GM12878 (cell line): ENCODE results near the gene PSMD12.

ENCODE experiments used
- CREB1 ChIP-seq: IDR thresholded peaks from 2 replicates; pipeline ENCODE4 v1.6.1; 2012; ENCODE audit warnings: low read depth, mild to moderate bottlenecking, inconsistent platforms
- MAX ChIP-seq: IDR thresholded peaks from 2 replicates; pipeline ENCODE4 v1.6.1; 2012; ENCODE audit warnings: low read depth, low read length, improper control_type of control experiment
- RAD21 ChIP-seq: IDR thresholded peaks from 2 replicates; pipeline ENCODE4 v1.6.1; 2011; ENCODE audit warnings: mild to moderate bottlenecking, low read depth, low read length, moderate library complexity; ENCODE audit not compliant: insufficient read depth
- SIX5 ChIP-seq: IDR thresholded peaks from 2 replicates; pipeline ENCODE4 v1.6.1; 2011; ENCODE audit warnings: mild to moderate bottlenecking, low read depth, low read length, moderate library complexity; ENCODE audit not compliant: severe bottlenecking

- no peak for TF ChIP-seq SIX5
- TF ChIP-seq MAX = no peak
- TF ChIP-seq CREB1 = no peak
- no peak for TF ChIP-seq RAD21
Measured at GRCh38 chr17:67316781-67317180, 49.6 kb downstream of the PSMD12 start.
